ENCODE results near the gene ZBTB43. TPM values are rescaled to one million over a fixed set of nuclear protein-coding genes. Genes with fewer than 3 reads are reported as not detected.

Gene ZBTB43
- total RNA-seq, 1 donor from 2014 or later: 21.5 TPM

DNA sequence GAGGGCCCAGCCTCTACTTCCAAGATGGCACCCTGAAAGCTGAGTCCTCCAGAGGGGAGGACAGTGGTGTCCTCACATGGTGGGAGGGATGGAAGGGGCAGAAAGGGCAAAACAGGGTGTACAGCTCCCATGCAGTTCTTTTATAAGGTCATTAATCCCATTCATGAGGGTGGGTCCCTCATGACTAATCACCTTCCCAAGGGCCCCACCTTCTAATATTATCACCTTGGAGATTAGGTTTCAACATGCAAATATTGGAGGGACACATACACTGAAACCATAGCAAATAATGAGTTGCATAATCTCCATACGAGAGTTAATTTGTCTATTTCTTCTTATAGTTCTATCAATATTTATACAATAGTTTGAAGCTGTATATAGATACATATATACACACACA is 5.8 kb upstream of the ZBTB43 start:
- H3K36me3 ChIP-seq (ENCODE audit: insufficient read depth, low read length): no peaks in the 10 kb centered on the region
- Mint-ChIP-seq H3K27me3 (ENCODE audit: low read depth, unreplicated experiment) (no peaks in the 10 kb centered on the region), H3K27ac (ENCODE audit: unreplicated experiment) (no peak overlapping the region), H3K4me3 (ENCODE audit: unreplicated experiment) (no peak overlapping the region), H3K4me1 (ENCODE audit: low read depth, unreplicated experiment) (peaks cover 4% of the 10 kb centered on the region), H3K36me3 (ENCODE audit: low read depth, unreplicated experiment) (no peaks in the 10 kb centered on the region), H3K9me3 (ENCODE audit: unreplicated experiment) (no peaks in the 10 kb centered on the region)
- peaks cover 2% of the 10 kb centered on the region for H3K27me3 ChIP-seq (ENCODE audit: insufficient read depth, low read length)
- no peak for DNase-seq (ENCODE audit: low read depth)
- no peaks in the 10 kb centered on the region for H3K79me2 ChIP-seq (ENCODE audit: insufficient read depth, low read length)
- H3K4me3 ChIP-seq (ENCODE audit: insufficient read depth, low read depth, low read length): no peak overlapping the region
- H3K4me2 ChIP-seq (ENCODE audit: low read length): no peak overlapping the region
- H3K4me1 ChIP-seq (ENCODE audit: insufficient read depth, low read length): no peaks in the 10 kb centered on the region
- no peak overlapping the region for H2AFZ ChIP-seq (ENCODE audit: low read depth, low read length)
- TF ChIP-seq, protein P1, sequence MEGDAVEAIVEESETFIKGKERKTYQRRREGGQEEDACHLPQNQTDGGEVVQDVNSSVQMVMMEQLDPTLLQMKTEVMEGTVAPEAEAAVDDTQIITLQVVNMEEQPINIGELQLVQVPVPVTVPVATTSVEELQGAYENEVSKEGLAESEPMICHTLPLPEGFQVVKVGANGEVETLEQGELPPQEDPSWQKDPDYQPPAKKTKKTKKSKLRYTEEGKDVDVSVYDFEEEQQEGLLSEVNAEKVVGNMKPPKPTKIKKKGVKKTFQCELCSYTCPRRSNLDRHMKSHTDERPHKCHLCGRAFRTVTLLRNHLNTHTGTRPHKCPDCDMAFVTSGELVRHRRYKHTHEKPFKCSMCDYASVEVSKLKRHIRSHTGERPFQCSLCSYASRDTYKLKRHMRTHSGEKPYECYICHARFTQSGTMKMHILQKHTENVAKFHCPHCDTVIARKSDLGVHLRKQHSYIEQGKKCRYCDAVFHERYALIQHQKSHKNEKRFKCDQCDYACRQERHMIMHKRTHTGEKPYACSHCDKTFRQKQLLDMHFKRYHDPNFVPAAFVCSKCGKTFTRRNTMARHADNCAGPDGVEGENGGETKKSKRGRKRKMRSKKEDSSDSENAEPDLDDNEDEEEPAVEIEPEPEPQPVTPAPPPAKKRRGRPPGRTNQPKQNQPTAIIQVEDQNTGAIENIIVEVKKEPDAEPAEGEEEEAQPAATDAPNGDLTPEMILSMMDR (IDR thresholded peaks at IDR 0.05; ENCODE audit: insufficient read depth, low read depth, low read length): no peak
- TF ChIP-seq EZH2 (IDR thresholded peaks at IDR 0.05; ENCODE audit: insufficient read depth, low read length): no peak
- H3K27ac ChIP-seq (ENCODE audit: low read depth, low read length): no peak overlapping the region
- H3K9ac ChIP-seq (ENCODE audit: low read length): no peak overlapping the region
- FAIRE-seq: no peak
- no peaks in the 10 kb centered on the region for H3K9me3 ChIP-seq (ENCODE audit: insufficient read depth, low read depth, low read length)
- H4K20me1 ChIP-seq (ENCODE audit: insufficient read depth, low read length): no peaks in the 10 kb centered on the region

DNA sequence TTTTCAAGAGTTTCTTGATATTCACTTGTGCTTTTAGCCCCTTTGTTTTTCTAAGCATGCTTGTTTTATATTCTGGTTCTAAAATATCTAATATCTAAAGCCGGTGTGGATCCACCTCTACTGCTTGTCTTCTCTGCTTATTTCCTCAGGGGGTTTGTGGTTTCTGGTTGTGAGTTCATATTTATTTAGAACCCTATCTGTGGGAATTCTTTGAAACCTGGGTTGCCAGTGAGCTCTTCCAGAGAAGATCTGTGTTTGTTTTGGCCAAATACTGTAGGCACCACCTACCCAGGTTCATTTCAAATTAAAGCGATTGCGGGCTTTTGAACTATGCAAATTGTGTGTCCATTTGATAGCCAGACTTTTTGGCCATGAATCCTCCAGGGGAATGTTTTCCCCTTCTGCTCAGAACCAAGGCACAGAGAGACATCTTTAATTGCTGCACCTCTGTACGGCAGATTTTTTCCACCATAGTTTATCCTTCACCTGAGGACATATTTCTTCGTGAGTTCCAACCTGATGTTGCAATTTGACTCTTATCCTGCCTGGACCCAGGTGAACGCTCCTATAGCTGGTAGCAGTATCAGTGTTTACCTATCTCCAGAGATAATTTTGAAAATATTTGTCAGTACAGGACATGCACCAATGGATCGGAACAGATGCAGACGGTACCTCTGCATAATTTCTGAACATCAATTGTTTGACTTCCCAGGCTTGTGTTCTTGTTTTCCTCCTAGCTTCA is 2.4 kb upstream of the ZBTB43 start:
- H3K36me3 Mint-ChIP-seq (ENCODE audit: low read depth, unreplicated experiment): no peaks in the 10 kb centered on the region
- no peaks in the 10 kb centered on the region for H3K27me3 Mint-ChIP-seq (ENCODE audit: low read depth, unreplicated experiment)
- Histone ChIP-seq H3K79me2 (ENCODE audit: insufficient read depth, low read length) (peaks cover 25% of the 10 kb centered on the region), H3K4me2 (ENCODE audit: low read length) (no peak overlapping the region), H3K27me3 (ENCODE audit: insufficient read depth, low read length) (no peaks in the 10 kb centered on the region), H3K36me3 (ENCODE audit: insufficient read depth, low read length) (no peaks in the 10 kb centered on the region), H3K27ac (ENCODE audit: low read depth, low read length) (no peak overlapping the region), H4K20me1 (ENCODE audit: insufficient read depth, low read length) (peaks cover 21% of the 10 kb centered on the region), H3K9me3 (ENCODE audit: insufficient read depth, low read depth, low read length) (no peaks in the 10 kb centered on the region), H3K9ac (ENCODE audit: low read length) (no peak overlapping the region), H2AFZ (ENCODE audit: low read depth, low read length) (no peak overlapping the region), H3K4me3 (ENCODE audit: insufficient read depth, low read depth, low read length) (no peak overlapping the region), H3K4me1 (ENCODE audit: insufficient read depth, low read length) (peaks cover 13% of the 10 kb centered on the region)
- no peak overlapping the region for H3K4me3 Mint-ChIP-seq (ENCODE audit: unreplicated experiment)
- H3K9me3 Mint-ChIP-seq (ENCODE audit: unreplicated experiment): no peaks in the 10 kb centered on the region
- DNase-seq (ENCODE audit: low read depth): no peak
- H3K27ac Mint-ChIP-seq (ENCODE audit: unreplicated experiment): no peak overlapping the region
- no peak for TF ChIP-seq EZH2 (IDR thresholded peaks at IDR 0.05; ENCODE audit: insufficient read depth, low read length)
- TF ChIP-seq, protein P1 (IDR thresholded peaks at IDR 0.05; ENCODE audit: insufficient read depth, low read depth, low read length): no peak
- FAIRE-seq: no peak
- peaks cover 7% of the 10 kb centered on the region for H3K4me1 Mint-ChIP-seq (ENCODE audit: low read depth, unreplicated experiment)

DNA sequence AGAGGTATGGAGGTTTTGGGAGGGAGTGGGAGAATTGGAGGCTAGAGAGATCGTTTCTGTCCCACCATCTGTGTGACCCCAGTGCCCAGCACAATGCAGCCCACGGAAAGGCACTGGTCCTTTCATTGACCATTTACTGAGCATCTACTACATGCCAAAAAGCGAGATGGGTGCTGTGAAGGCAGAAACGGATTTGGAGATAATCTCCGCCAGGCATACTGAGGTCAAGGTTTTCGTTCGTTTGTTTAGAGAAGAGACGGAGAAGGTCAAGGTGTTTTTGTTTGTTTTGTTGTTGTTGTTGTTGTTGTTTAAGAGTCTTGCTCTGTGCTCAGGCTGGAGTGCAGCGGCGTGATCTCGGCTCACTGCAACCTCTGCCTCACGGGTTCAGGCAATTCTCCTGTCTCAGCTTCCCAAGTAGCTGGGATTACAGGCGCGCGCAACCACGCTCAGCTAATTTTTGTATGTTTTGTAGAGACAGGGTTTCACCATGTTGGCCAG is 593 bp upstream of the ZBTB43 start:
- Histone ChIP-seq H2AFZ (ENCODE audit: low read depth, low read length) (peak overlapping the region; percentile 99), H3K4me3 (ENCODE audit: insufficient read depth, low read depth, low read length) (peak overlapping the region; percentile 88)
- no peak overlapping the region for H3K27ac Mint-ChIP-seq (ENCODE audit: unreplicated experiment)

More for the DNA sequence above, 593 bp upstream of the ZBTB43 start:
- Mint-ChIP-seq H3K9me3 (ENCODE audit: unreplicated experiment) (no peaks in the 10 kb centered on the region), H3K4me1 (ENCODE audit: low read depth, unreplicated experiment) (peaks cover 10% of the 10 kb centered on the region), H3K4me3 (ENCODE audit: unreplicated experiment) (peak overlapping the region; percentile 91), H3K27me3 (ENCODE audit: low read depth, unreplicated experiment) (no peaks in the 10 kb centered on the region), H3K36me3 (ENCODE audit: low read depth, unreplicated experiment) (no peaks in the 10 kb centered on the region)
- Histone ChIP-seq H3K9ac (ENCODE audit: low read length) (peak overlapping the region; percentile 93), H3K9me3 (ENCODE audit: insufficient read depth, low read depth, low read length) (no peaks in the 10 kb centered on the region), H3K27me3 (ENCODE audit: insufficient read depth, low read length) (no peaks in the 10 kb centered on the region), H3K4me2 (ENCODE audit: low read length) (peak overlapping the region; percentile 97), H3K27ac (ENCODE audit: low read depth, low read length) (peak overlapping the region; percentile 75), H3K36me3 (ENCODE audit: insufficient read depth, low read length) (peaks cover 5% of the 10 kb centered on the region), H3K4me1 (ENCODE audit: insufficient read depth, low read length) (peaks cover 13% of the 10 kb centered on the region), H3K79me2 (ENCODE audit: insufficient read depth, low read length) (peaks cover 41% of the 10 kb centered on the region), H4K20me1 (ENCODE audit: insufficient read depth, low read length) (peaks cover 34% of the 10 kb centered on the region)
- no peak for FAIRE-seq
- no peak for TF ChIP-seq EZH2 (IDR thresholded peaks at IDR 0.05; ENCODE audit: insufficient read depth, low read length)
- TF ChIP-seq, protein P1 (IDR thresholded peaks at IDR 0.05; ENCODE audit: insufficient read depth, low read depth, low read length): no peak
- DNase-seq (ENCODE audit: low read depth): no peak

All from astrocyte (in vitro differentiated cells and primary cell).